SU-DHL-6 (cell line): ENCODE results near the gene FLT1.

Experiments
- H2AFZ ChIP-seq: fragments of 200-600 bp; sonication (generic); 2 replicates; pipeline ENCODE4 v1.6.1; 2014; ENCODE audit warnings: low read depth, mild to moderate bottlenecking, moderate library complexity, mixed read lengths, antibody characterized with exemption, low read length; ENCODE audit not compliant: severe bottlenecking
- H3F3A ChIP-seq: fragments of 200-600 bp; shearing (Covaris generic); 2 replicates; pipeline ENCODE4 v1.6.0; 2016; ENCODE audit warnings: antibody characterized with exemption, mild to moderate bottlenecking; ENCODE audit not compliant: insufficient read depth
- H3K27ac ChIP-seq: fragments of 200-600 bp; sonication (generic); 2 replicates; pipeline ENCODE4 v1.5.1; 2016; ENCODE audit warnings: low read depth, mild to moderate bottlenecking, low read length, moderate library complexity, mixed read lengths
- H3K27me3 ChIP-seq: fragments of 200-600 bp; sonication (generic), shearing (Covaris generic); 2 replicates; pipeline ENCODE4 v1.6.0; 2014; ENCODE audit warnings: mild to moderate bottlenecking, low read length
- H3K36me3 ChIP-seq: fragments of 200-600 bp; sonication (generic); 2 replicates; pipeline ENCODE4 v1.6.1; 2014; ENCODE audit warnings: mild to moderate bottlenecking, low read length, mixed read lengths
- H3K4me2 ChIP-seq: fragments of 300-600, 200-600 bp; shearing (Covaris generic), sonication (generic); 2 replicates; pipeline ENCODE4 v1.6.0; 2014; ENCODE audit warnings: low read length, low read depth, mild to moderate bottlenecking; ENCODE audit not compliant: poor library complexity, severe bottlenecking
- H3K4me3 ChIP-seq: fragments of 200-600 bp; sonication (generic); 2 replicates; pipeline ENCODE4 v1.5.1; 2014; ENCODE audit warnings: antibody characterized with exemption, low read length, mild to moderate bottlenecking, mixed read lengths; ENCODE audit not compliant: insufficient read depth, poor library complexity, severe bottlenecking
- H3K79me2 ChIP-seq: fragments of 200-600 bp; sonication (generic); 2 replicates; pipeline ENCODE4 v1.6.1; 2014; ENCODE audit warnings: mild to moderate bottlenecking, low read length, moderate library complexity; ENCODE audit not compliant: insufficient read depth
- H3K9ac ChIP-seq: fragments of 200-600 bp; sonication (generic); 2 replicates; pipeline ENCODE4 v1.7.0; 2014; ENCODE audit warnings: mild to moderate bottlenecking, low read length
- H3K9me2 ChIP-seq: fragments of 200-600 bp; sonication (generic); replicated peaks from 2 replicates; pipeline ENCODE4 v1.6.1; 2014; ENCODE audit warnings: low read length; ENCODE audit not compliant: insufficient read depth
- H3K9me3 ChIP-seq: fragments of 200-600 bp; sonication (generic); 2 replicates; pipeline ENCODE4 v1.6.1; 2014; ENCODE audit warnings: low read length, mixed read lengths; ENCODE audit not compliant: insufficient read depth
- H4K20me1 ChIP-seq: fragments of 200-600 bp; sonication (generic); 2 replicates; pipeline ENCODE4 v1.6.1; 2014; ENCODE audit warnings: low read depth, mild to moderate bottlenecking, antibody characterized with exemption, low read length, moderate library complexity, mixed read lengths
- CTCF ChIP-seq: fragments of 200-600 bp; sonication (generic); IDR thresholded peaks from one replicate; pipeline ENCODE4 v1.5.1; 2017; ENCODE audit warnings: antibody characterized with exemption, mild to moderate bottlenecking, low read length, moderate library complexity; ENCODE audit not compliant: insufficient read depth, poor library complexity, severe bottlenecking
- EZH2phosphoT487 ChIP-seq: fragments of 200-600 bp; sonication (generic), shearing (Covaris generic); conservative IDR thresholded peaks from 2 replicates; pipeline ENCODE4 v1.6.1; 2018; ENCODE audit warnings: mild to moderate bottlenecking, antibody characterized with exemption, low read length, moderate library complexity, mixed read lengths

Gene FLT1

GRCh38 chr13:28373810-28374209 is 121.1 kb downstream of the FLT1 start:
- H3K4me3 ChIP-seq, result no peak overlapping the region
- H3F3A ChIP-seq, result no peaks in the 10 kb centered on the region
- no peaks in the 10 kb centered on the region for H3K9me3 ChIP-seq
- TF ChIP-seq CTCF (no peak), EZH2phosphoT487 (no peak)
- H3K79me2 ChIP-seq, result no peaks in the 10 kb centered on the region
- no peaks in the 10 kb centered on the region for H4K20me1 ChIP-seq
- H3K27ac ChIP-seq, result no peak overlapping the region
- no peaks in the 10 kb centered on the region for H3K9me2 ChIP-seq
- no peaks in the 10 kb centered on the region for H3K36me3 ChIP-seq
- H3K4me2 ChIP-seq, result no peak overlapping the region
- no peaks in the 10 kb centered on the region for H3K27me3 ChIP-seq
- no peak overlapping the region for H2AFZ ChIP-seq
- no peak overlapping the region for H3K9ac ChIP-seq

DNA sequence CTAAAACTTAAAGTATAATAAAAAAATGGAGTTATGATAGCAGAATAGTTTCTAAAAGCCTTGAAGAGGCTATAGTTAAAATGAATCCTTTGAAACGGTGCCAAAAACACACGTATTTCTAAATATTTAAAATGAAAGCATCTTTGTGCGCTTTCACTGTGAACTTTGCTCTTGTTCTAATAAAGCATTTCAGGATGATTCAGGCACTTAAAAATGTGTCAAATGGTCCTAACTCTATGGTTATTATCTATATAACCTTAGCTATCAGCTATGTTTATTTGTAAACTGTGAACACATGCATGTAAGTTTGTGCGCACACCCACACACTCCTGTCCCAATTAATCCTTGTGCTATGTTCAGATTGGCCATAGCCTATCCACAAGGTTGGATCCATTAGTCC is 124.5 kb downstream of the FLT1 start:
- Histone ChIP-seq H2AFZ (no peak overlapping the region), H3K4me3 (no peak overlapping the region), H3K27me3 (no peaks in the 10 kb centered on the region), H3K27ac (no peak overlapping the region), H3K4me2 (no peak overlapping the region), H3K79me2 (no peaks in the 10 kb centered on the region), H4K20me1 (no peaks in the 10 kb centered on the region), H3K36me3 (no peaks in the 10 kb centered on the region), H3K9me2 (no peaks in the 10 kb centered on the region), H3F3A (no peaks in the 10 kb centered on the region), H3K9ac (no peak overlapping the region), H3K9me3 (no peaks in the 10 kb centered on the region)
- no peak for TF ChIP-seq CTCF
- no peak for TF ChIP-seq EZH2phosphoT487

- Histone ChIP-seq H3K36me3 (no peaks in the 10 kb centered on the region), H4K20me1 (no peaks in the 10 kb centered on the region), H2AFZ (no peak overlapping the region), H3K4me2 (no peak overlapping the region), H3F3A (no peaks in the 10 kb centered on the region), H3K4me3 (no peak overlapping the region), H3K9me2 (no peaks in the 10 kb centered on the region), H3K27me3 (no peaks in the 10 kb centered on the region), H3K27ac (no peak overlapping the region), H3K9ac (no peak overlapping the region), H3K9me3 (no peaks in the 10 kb centered on the region), H3K79me2 (no peaks in the 10 kb centered on the region)
- TF ChIP-seq CTCF (no peak), EZH2phosphoT487 (no peak)
Measured at GRCh38 chr13:28358708-28359107, 136.2 kb downstream of the FLT1 start.
